C4-2B (cell line): Measurements from ENCODE around the gene MYCBP.

Experiments
- H3K27ac ChIP-seq: fragments of 450-650 bp; 2 replicates; pipeline ENCODE4 v1.5.1; 2017
- ZFX ChIP-seq: fragments of 450-650 bp; IDR thresholded peaks from 2 replicates; pipeline ENCODE4 v1.6.1; 2017
- TF ChIP-seq, protein P1 (sequence below): fragments of 450-650 bp; conservative IDR thresholded peaks from 2 replicates; pipeline ENCODE4 v1.5.1; 2017; ENCODE audit warnings: mild to moderate bottlenecking

The MYCBP gene

GRCh38 chr1:38908821-38909220, 35.7 kb upstream of the MYCBP start:
- H3K27ac ChIP-seq: no peak overlapping the region
- no peak for TF ChIP-seq ZFX
- TF ChIP-seq, protein P1, sequence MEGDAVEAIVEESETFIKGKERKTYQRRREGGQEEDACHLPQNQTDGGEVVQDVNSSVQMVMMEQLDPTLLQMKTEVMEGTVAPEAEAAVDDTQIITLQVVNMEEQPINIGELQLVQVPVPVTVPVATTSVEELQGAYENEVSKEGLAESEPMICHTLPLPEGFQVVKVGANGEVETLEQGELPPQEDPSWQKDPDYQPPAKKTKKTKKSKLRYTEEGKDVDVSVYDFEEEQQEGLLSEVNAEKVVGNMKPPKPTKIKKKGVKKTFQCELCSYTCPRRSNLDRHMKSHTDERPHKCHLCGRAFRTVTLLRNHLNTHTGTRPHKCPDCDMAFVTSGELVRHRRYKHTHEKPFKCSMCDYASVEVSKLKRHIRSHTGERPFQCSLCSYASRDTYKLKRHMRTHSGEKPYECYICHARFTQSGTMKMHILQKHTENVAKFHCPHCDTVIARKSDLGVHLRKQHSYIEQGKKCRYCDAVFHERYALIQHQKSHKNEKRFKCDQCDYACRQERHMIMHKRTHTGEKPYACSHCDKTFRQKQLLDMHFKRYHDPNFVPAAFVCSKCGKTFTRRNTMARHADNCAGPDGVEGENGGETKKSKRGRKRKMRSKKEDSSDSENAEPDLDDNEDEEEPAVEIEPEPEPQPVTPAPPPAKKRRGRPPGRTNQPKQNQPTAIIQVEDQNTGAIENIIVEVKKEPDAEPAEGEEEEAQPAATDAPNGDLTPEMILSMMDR: no peak

DNA sequence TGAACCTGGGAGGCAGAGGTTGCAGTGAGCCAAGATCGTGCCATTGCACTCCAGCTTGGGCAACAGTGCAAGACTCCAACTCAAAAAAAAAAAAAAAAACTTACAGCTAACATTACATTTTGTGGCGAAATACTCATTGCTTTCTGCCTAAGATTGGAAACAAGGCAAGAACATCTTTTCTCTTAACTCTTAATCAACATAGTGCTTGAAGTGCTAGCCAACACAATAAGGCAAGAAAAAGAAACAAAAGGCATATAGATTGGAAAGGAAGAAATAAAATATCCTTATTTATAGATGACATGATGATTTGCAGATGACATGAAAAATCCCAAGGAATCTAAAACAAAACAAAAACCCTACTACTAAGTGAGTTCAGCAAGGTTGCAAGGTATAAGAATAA, 32.8 kb upstream of the MYCBP start:
- H3K27ac ChIP-seq: no peak overlapping the region
- TF ChIP-seq, protein P1: no peak
- TF ChIP-seq ZFX: no peak

GRCh38 chr1:38899560-38899959, 26.4 kb upstream of the MYCBP start:
- no peak for TF ChIP-seq ZFX
- TF ChIP-seq, protein P1: no peak
- no peak overlapping the region for H3K27ac ChIP-seq

DNA sequence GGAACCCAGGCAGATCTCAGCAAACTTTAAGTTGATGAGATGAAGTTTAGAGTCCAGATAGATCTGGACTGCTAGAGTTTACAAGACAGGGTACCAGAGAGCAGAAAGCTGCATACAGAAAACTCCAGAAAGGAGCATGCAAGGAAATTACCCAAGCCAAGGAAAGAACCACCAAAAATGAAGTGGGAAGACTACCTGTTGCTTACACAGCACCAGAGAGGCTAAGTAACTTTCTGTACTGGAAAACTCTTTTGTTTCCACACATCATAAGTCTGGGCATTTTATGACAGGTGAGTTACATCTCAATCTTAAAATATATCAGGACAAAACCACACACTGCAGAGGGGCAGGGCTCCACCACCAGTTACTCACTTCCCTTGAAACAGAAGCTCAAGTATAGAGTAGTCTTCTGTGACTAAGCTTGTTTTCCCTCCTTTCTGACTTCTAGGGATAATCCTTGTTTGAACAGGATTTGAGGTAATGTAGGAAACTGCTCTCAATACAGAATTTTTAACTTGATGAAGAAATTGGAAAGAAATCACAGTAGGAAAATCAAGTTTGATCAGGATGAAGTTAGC, 25.6 kb upstream of the MYCBP start:
- H3K27ac ChIP-seq: no peak overlapping the region
- no peak for TF ChIP-seq ZFX
- TF ChIP-seq, protein P1: no peak

DNA sequence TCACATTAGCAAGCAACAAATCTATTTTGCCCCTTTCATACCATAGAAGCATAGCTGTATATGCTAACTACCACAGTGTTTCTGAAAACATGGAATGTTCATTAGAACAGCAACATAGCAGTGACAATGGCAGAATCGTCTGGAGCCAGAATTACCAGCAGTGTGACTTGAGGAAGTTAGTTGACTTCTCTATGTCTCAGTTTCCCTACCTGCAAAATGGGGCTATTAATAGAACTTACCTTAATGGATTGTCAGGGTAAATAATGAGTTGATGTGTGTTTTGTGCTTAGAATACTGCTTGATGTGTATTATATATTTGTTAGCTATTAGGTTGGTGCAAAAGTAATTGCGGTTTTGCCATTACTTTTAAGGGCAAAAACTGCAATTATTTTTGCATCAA, 23.0 kb upstream of the MYCBP start:
- TF ChIP-seq, protein P1: no peak
- TF ChIP-seq ZFX: no peak
- no peak overlapping the region for H3K27ac ChIP-seq

DNA sequence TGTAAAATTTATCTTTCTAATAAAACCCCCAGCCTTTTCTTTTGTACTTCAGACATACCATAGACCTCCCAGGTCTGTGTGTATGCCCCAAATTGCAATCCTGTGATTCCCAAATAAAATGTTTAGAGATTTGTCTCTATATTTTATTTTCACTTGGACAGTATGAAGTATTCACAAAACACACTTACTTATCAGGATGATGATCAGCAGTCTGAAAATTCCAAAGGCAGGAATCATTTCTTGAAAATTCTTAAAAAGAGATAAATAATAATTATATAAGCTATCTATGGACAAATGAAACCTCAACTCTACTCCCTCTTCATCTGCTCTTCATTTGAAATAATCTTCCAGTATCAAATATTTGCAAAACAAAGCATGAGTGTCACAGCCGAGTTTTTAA, 19.8 kb upstream of the MYCBP start:
- TF ChIP-seq ZFX: no peak
- TF ChIP-seq, protein P1: no peak
- H3K27ac ChIP-seq: no peak overlapping the region

- H3K27ac ChIP-seq: no peak overlapping the region
- TF ChIP-seq, protein P1: no peak; the same call in 1 of the 2 replicates
- TF ChIP-seq ZFX: no peak
Observed at GRCh38 chr1:38891753-38892152, 18.6 kb upstream of the MYCBP start.
